ENCODE measurements around the gene ADAMTS6.
A peak's percentile ranks its signal among the peaks of the same experiment; 100 is the strongest.

Gene ADAMTS6

DNA sequence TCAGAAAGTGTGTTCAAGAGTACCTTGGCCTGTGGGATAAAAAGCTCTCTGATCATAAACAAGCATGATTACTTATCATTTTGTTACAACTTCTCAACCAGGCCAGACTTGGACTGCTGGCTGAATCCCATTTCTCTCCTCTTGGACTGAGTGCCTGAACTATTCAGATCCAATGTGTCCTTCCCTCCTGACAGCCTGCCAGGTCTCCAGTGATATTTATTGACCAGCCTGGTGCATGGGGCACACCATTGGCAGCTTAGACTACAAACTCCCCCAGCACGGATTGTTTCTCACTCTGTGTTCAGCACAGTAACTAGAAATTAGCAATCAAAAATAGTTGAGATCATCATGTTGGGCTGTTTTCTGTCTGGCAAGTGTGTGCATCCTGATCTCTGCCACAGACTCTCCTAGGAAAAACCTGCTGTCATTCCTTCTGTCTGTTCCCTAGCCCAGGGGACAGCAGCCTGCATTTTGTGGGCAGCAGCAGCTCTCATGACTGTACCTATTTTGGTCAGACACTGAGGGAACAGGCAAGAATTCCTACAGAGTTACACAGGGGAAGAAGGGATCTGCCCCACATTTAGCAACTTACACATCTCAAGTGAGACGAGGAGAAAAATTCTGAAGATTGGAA, 348.1 kb downstream of the ADAMTS6 start:
- no peak for DNase-seq

DNA sequence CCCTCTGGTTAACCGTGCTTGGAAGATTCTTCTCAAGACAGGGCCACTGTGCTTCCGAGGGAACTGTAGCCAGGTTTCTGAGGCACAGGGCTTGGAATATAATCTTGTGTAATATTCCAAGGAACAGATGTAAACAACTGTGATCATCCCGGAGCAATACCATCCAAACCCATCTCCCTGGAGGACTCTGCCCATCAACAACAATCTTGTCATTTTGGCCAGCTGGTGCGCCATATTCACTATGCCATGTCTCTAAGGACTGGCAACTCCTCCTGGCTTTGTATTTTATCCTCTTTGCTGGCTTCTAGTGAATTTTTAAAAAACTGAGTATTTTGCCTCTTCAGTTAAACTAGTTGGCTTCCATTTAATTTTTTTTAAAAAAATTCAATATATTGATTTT, 349.3 kb downstream of the ADAMTS6 start:
- no peak for DNase-seq

DNA sequence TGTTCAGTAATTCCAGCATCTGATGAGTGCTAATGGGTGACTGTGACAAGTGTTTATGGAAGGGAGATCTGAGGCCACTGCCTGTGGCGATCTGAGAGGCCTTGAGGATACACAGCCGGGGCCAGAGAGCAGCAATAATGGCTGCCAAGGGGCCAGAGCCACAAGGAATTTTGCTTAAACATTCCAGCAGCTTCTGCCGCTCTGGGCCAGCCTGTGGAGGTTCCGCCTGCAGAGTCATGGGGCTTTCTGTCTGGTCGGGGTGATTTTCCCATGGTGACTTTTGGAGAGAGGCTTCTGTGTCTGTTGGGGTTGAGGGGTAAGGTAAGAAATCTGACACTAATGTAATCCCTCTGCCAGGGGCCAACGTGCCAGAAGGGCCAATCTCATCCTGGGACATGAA, 353.5 kb downstream of the ADAMTS6 start:
- DNase-seq = peak; percentile 92

DNA sequence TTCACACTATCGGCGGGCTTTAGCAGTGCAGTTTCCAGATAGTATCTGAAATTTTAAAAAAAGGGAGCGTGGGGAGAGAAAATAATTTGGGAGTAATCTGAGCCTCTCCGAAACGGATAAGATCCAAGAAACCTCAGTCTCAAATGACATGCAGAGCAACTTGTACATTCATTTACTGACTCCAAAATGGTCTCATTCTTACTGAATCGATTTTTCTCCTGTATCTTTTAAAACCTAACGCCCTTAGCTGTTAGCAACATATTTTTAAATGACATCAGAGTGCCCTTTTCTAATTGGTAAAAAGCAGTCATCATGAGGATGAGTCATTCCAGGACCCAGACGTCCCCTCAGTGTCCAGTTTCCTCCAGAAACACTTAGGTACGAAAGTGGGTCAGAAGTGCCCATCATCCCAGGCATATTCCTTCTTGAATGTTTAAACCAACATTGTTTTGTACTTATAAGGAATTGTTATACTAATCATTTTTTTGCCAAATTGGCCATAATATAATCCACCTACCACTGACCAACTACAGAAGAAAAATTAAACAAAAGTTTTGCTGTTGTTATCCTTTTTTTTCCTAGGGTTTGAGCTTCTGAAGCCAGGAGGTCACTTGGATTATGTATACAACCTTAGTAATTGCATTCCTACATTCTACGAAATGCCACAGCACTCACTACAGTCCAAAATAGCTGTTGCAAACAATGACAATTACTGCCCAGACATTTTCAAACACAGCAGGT, 354.4 kb downstream of the ADAMTS6 start:
- no peak for DNase-seq

DNA sequence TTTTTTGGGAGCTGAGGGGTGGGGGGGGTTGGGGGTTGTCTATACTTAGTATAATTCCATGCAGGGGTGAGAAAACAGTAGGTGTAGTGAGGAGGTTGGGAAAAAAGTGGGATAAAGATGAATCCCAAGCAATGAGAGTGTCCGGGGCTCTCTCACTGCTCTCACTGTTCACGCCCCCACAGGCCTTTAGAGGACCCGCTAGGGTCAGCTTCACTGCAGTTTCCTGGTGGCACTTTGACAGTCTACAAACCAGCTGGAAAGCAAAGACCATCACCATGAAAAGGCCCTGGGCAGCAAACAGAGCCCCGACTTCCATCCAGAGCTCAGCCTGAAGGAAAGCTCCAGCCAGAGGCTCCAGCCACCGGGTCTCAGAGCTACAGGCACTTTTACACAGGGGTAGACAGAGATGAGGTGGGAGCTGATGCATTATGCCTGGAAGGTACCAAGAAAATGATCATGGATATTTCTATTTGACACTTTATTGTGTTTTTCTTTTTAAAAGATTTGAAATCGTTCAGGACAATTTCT, 355.1 kb downstream of the ADAMTS6 start:
- DNase-seq = no peak

DNA sequence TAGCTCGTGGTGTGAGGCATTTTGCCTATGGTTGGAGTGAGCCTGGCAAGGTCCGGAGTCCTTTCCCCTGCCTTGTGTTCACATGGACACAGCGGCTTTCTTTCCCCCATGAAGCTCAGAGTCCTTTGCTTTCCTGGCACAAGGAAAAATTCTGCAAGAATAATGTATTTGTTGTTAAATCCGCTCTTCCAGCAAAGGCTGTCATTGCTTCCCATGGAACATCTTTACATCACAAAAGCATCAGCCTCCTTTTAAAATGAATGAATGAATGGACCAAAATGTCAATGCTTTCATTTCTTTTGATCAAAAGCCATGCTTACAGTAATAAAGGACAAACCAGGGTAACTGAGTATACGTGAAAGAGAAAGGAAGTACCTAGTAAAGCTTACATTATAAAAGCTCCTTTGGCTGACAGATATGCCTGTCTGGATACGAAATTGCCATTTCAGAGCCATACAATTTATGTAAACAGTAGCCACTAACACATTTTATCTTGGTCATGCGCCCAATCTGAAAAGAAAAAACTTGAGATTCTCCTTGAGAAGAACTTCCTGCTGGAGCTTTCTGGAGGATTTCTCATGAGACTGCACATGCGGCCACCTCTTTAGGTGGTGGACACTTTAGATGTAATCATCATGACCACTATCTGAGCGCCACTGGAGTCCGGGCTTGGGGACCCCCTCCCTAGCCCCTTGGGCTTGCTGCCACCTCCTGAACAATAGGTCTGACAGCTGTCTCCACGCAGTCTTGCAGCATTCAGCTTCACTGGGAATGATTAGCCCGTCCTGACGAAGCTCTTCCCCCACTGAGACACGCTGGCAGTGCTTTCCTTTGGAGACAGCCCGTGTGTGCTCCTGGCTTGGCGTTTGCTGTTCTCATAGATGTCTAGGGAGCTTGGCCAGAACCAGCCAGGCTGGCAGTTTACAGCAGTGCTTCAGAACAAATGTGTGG, 355.9 kb downstream of the ADAMTS6 start:
- DNase-seq = no peak

DNA sequence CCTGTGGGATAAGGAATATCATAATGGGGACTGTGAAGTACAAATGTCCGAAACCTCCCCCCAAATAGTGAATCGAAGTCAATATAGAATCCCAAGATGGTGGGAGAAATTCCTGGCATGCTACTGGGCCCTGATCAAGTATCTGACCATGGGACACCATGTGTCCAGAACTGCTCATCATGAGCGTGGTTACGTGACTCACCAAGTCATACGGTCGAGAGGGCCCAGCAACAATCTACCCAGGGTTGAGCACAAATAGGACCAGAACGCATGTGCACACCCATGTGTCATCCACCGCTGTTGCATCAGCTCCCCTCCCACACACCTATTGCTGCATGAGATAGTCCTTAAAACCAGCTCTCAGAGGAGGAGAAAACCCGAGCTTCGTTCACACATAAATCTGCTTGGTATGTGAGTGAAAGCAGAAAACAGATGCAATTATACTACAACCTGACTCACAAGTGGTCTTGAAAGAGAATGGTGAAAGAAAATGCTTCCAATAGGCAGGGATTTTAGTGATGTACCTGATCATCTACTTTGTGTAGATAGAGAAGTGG, 359.8 kb downstream of the ADAMTS6 start:
- no peak for DNase-seq

DNA sequence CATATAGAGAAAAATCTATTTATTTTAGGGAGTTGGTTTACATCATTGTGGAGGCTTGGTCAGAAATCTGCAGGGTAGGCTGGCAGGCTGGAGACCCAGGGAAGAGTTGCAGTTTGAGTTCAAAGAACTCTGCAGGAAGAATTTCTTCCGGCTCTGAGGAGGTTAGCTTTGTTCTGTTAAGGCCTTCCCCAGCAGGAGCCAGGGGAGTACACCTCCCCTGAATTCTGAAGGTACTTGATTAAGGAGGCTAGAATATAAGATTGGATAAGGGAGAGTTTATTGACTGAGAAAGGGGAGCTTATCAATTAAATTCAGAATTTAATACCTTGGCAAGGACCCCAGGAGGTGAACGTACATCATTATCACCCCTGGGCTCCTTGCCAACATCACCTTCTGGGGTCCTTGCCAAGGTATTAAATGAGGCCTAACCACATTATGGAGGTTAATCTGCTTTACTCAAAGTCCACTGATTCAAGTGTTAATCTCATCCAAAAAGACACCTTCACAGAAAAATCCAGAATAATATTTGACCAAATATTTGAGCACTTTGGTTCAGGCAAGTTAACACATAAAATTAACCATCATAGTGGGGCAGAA, 361.3 kb downstream of the ADAMTS6 start:
- DNase-seq = no peak

DNA sequence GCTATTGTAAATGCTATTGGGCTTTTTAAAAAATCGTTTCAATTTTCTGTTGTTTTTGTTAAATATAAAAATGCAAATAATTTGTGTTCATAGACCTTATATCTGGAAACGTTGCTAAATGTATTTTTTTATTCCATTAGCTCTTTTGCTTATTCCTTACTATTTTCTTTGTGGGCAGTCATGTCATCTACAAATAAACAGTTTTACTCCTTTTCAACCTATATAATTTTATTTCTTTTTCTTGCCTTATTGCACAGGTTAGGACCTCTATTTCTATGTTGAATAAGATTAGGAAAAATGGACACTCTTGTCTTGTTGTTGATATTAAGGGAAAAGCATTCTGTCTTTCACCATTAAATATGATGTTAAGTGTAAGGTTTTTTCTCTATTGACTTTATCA, 364.2 kb downstream of the ADAMTS6 start:
- DNase-seq = no peak

DNA sequence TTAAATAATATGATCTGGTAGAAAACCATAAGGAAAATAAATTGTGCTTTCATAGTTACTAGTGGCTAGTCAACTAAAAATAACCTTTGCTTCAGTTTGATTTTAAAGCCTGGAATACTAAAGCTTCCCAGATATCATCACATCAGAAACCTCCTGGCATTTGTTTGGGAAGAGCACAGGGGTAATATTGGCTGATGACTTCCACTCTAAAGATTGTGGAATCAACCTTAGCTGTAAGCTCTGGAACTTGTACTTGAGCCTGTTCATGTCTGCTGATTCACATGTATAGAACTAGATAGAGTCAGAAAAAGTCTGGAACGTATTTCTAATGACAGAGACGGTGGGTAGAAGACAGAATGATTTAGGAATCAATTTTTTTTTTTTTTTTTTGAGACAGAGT, 367.9 kb downstream of the ADAMTS6 start:
- no peak for DNase-seq

DNA sequence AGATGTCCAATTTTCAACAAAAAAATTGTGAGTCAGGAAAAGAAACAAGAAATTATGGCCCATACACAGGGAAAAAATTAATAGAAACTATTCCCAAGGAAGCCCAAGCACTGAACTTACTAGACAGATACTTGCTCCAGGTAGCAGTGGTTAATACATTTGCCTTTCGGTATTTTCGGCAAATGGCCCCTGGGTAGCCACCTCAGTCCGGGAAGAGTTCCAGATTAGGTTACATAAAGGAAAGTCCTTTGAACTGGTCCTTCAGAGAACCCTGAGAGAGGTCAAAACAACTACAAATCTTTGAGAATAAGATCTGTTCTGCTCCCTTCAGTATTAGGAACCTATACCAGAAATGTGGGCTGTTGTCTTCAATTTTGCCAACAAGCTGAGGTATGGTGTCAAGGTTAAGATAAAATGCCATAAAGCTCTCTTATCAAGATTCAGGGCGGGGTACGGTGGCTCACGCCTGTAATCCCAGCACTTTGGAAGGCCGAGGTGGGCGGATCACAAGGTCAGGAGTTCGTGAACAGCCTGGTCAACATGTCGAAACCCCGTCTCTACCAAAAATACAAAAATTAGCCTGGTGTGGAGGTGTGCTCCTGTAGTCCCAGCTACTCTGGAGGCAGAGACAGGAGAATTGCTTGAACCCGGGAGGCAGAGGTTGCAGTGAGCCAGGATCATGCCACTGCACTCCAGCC, 369.6 kb downstream of the ADAMTS6 start:
- DNase-seq = no peak

DNA sequence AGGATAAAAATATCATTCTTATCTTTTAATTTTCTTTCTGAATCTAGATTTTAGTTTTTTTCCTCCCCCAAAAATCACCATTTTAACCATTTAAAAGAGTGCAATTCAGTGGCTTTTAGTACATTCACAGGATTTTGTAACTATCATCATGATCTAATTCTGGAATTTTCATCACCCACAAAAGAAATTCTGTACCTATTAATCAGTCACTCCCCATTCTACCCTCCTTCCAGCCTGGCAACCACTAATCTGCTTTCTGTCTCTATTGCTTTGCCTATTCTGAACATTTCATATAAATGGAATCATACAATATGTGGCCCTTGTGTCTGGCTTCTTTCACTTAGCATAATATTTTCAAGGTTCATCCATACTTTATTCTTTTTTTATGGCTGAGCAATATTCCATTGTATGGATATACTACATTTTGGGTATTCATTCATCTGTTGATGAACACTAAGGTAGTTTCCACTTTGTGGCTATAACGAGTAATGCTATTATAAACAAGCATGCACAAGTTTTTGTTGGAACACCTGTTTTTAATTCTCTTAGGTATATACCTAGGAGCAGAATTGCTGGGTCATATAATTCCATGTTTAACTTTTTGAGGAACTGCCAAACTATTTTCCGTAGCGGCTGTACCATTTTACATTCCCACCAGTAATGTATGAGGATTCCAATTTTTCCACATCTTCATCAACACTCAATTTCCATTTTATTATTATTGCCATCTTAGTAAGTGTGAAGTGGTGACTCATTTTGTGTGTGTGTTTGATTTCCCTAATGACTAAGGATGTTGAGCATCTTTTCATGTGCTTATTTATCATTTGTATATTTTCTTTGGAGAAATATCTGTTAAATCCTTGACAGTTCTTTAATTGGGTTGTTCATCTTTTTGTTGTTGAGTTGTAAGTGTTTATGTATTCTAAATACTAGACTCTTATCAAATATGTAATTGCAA, 372.7 kb downstream of the ADAMTS6 start:
- DNase-seq = no peak

DNA sequence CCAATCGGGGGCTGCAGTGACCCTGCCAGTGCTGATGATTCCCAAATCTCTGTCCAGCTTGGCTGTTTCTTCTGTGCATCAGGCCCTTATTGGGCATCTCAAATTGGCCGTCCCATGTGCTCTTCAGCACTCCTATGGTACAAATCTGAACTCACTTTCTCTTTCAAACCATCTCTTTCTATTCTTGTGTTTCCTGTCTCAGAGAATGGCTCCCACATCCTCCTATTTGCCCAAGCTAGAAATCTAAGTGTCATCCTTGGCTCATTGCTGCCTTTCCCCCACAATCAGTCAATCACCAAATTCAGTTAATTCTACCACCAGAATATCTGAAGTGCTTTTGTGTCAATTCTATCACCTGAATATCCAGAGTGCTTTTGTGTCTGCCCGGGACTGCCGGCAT, 376.4 kb downstream of the ADAMTS6 start:
- DNase-seq = no peak

DNA sequence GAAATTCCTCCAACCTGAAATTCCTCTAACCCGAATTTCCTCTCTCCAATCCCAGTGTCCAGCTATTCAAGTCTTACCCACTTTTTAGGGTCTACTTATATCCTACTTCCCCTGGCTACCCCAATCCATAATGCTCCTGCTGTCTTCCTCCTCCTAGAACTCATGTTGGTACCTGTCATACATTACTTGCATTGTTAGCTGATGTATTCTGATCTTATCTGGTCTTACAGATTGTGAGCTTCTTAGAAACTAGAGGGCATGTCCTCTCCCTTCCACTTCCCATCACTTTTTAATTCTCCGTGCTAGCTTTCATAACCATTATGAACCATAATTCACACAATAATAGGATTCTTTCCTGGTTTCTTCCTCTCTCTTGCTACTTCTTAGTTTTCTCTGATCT, 376.9 kb downstream of the ADAMTS6 start:
- no peak for DNase-seq

DNA sequence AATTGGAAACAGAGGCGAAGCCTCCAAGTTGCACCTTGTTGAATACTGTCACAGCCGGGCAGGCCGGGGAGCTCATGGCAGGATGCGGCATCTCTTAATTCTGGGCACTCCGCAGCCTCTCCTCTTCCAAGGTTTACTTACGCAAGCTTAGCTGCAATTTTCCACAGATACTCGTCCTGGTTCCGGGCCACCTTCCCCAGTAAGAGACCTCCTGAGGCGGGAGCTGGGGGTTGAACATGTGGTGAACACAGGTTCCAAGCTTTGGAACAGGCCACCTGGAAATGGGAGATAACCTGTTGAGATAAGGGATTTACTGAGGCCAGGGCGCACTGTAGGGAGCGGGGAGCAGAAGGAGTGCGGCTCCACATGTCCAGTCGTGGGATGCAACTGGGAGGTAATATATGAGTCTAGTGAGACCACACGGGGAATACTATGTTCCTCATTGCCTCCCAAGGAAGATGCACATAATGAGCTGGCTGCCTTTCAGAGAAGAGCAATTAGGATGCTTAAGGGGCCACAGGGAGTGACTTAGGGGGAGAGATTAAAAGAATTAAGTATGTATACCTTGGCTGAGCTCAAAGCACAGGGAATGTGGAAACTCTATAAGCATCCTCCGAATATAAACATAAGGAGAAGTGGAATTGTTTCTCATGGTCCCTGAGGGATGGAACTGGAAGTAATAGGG, 377.8 kb downstream of the ADAMTS6 start:
- DNase-seq = no peak

DNA sequence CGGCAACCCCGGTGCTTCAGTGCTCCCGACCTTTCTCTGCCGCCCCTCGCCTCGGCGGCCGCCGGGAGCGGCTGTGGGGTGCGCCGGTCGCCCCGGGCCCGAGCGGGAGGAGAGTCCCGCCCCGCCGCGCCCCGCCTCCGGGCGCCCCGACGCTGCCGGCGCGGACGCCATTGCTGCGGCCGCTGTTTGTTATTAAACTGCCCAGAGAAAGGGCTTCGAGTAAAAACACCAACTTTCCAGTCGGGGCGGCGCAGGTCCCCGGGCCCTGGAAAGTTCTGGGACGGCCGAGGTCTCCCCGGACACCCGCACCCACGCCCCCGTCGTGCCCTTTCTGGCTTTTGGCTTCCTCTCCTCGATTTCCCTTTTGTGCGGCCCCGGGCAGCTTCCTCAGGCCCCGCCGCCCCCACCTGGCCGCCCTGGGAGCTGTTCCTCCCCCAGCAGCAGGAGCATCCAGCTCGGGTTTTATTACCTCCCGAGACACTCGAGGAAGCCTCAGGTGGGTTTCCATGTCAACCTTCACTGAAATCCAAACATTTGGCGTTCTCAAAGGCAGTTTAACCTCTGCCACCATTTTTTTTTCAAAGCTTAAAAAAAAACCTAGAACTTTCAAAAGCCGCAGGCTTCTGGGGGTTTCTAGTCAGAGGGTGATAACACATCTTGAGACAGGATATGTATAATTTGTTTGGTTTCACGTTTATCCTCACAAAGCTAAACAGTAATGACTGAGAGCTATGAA, 378.6 kb downstream of the ADAMTS6 start:
- DNase-seq = peak; percentile 72

DNA sequence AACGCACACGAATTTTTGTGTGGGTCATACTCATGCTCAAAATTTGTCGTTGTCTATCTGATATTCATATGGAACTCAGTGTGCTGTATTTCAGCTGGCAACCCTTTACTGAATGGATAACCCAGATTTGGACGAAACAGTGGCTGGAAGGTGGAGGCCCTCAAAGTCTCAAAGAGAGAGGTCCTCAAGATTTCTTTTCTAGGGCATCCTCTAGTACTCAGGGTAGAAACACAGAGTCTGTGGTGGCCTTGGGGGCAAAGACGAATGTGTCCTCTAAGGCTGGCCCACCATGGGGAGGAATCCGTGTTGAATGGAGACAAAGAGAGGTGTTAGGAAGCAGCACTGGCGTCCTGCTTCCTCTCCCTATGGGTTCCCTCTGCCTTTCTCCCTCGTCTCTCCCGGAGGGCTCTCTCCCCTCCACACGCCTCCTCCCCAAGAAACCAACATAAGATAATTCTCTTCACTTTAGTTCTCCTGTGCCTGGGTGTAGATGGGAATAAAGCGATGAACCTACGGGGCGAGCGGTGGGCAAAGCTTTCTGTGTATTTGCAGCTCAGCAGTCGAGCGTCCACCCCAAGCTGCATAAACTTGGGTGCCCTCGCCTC, 379.2 kb downstream of the ADAMTS6 start:
- no peak for DNase-seq

DNA sequence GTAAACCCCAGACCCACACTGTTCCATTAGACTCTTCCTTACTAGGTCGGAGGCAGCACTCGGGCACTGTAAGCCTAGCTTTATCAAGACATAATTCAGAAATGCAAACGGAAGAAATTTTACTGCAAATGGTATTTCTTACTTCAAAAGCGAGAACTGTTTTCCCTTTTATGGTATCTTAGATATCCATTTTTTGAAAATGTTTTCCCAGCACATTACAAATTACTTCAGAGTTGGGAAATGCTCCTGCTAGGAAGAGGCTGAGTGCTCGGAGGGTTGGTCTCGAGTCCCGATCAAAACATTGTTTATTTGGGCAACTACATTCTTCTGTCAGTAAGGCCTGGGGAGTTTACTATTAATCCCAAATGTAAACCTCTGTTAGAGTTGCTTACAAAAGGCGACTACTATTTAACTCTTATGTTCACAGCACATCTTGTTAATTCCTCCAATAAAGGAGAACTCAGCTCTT, 380.1 kb downstream of the ADAMTS6 start:
- no peak for DNase-seq
